ENCODE measurements around the gene RTKN2.

RTKN2 gene

GRCh38 chr10:62225362-62225761 is 43.3 kb downstream of the RTKN2 start:
- DNase-seq (ENCODE audit: low spot score) = no peak

- no peak for DNase-seq (ENCODE audit: low spot score)
Observed at GRCh38 chr10:62224606-62225005, 44.0 kb downstream of the RTKN2 start.

GRCh38 chr10:62217683-62218082 is 51.0 kb downstream of the RTKN2 start:
- no peak for DNase-seq (ENCODE audit: low spot score)

GRCh38 chr10:62214364-62214874 is 54.2 kb downstream of the RTKN2 start:
- no peak for DNase-seq (ENCODE audit: low spot score)

- DNase-seq (ENCODE audit: low spot score) = no peak
Observed at GRCh38 chr10:62205750-62206399, 62.8 kb downstream of the RTKN2 start.

- DNase-seq (ENCODE audit: low spot score) = no peak
Observed at GRCh38 chr10:62199584-62199983, 69.1 kb downstream of the RTKN2 start.

GRCh38 chr10:62196528-62196927 is 72.1 kb downstream of the RTKN2 start:
- no peak for DNase-seq (ENCODE audit: low spot score)

- no peak for DNase-seq (ENCODE audit: low spot score)
Observed at GRCh38 chr10:62195675-62195926, 73.0 kb downstream of the RTKN2 start.

- DNase-seq (ENCODE audit: low spot score) = no peak
Observed at GRCh38 chr10:62194924-62195674, 73.5 kb downstream of the RTKN2 start.

GRCh38 chr10:62193479-62193878 is 75.2 kb downstream of the RTKN2 start:
- DNase-seq (ENCODE audit: low spot score) = no peak

GRCh38 chr10:62189131-62189530 is 79.5 kb downstream of the RTKN2 start:
- DNase-seq (ENCODE audit: low spot score) = no peak

GRCh38 chr10:62188021-62188616 is 80.5 kb downstream of the RTKN2 start:
- DNase-seq (ENCODE audit: low spot score) = no peak

- no peak for DNase-seq (ENCODE audit: low spot score)
Observed at GRCh38 chr10:62186999-62187675, 81.5 kb downstream of the RTKN2 start.

- DNase-seq (ENCODE audit: low spot score) = no peak
Observed at GRCh38 chr10:62185919-62186692, 82.5 kb downstream of the RTKN2 start.

GRCh38 chr10:62183857-62184795 is 84.5 kb downstream of the RTKN2 start:
- no peak for DNase-seq (ENCODE audit: low spot score)

GRCh38 chr10:62183442-62183841 is 85.2 kb downstream of the RTKN2 start:
- DNase-seq (ENCODE audit: low spot score) = no peak

- no peak for DNase-seq (ENCODE audit: low spot score)
Observed at GRCh38 chr10:62182595-62182994, 86.0 kb downstream of the RTKN2 start.

- DNase-seq (ENCODE audit: low spot score) = no peak
Observed at GRCh38 chr10:62182171-62182570, 86.5 kb downstream of the RTKN2 start.

- DNase-seq (ENCODE audit: low spot score) = no peak
Observed at GRCh38 chr10:62180677-62181076, 88.0 kb downstream of the RTKN2 start.

GRCh38 chr10:62178568-62178967 is 90.1 kb downstream of the RTKN2 start:
- no peak for DNase-seq (ENCODE audit: low spot score)

- DNase-seq (ENCODE audit: low spot score) = no peak
Observed at GRCh38 chr10:62177111-62177510, 91.5 kb downstream of the RTKN2 start.

Data from hematopoietic multipotent progenitor cell treated with erythropoietin and hydrocortisone succinate and interleukin-3 and kit ligand, for 17 days (in vitro differentiated cells).